Activated B cell treated with CpG ODN at 0.5 μM for 24 hours (primary cell): ENCODE results near the gene NFKBIZ. TPM values are rescaled to one million over a fixed set of nuclear protein-coding genes. Genes with fewer than 3 reads are reported as not detected.

Experiments used
- ATAC-seq: fragments of 200-7000 bp; cut with Tn5 transposase; one replicate; pipeline ENCODE4 v1.10.0; 2021; ENCODE audit warnings: low read depth, mild to moderate bottlenecking, moderate library complexity
- CTCF ChIA-PET: fragments of 350-600 bp; sonication (Branson Sonifier 250); formaldehyde crosslinking; loops from one replicate; lab custom pipeline; 2021; ENCODE audit warnings: antibody characterized with exemption; lab: Charles Lee
- POLR2A ChIA-PET: fragments of 350-600 bp; sonication (Branson Sonifier 250); formaldehyde crosslinking; loops from one replicate; lab custom pipeline; 2021; ENCODE audit warnings: antibody characterized with exemption; lab: Charles Lee
- DNase-seq: peaks from one replicate; pipeline ENCODE4 v3.0.0; 2022
- H3K27ac Mint-ChIP-seq: one replicate; pipeline ENCODE4 v1.8.0; 2020; ENCODE audit warnings: mixed read lengths
- H3K27me3 Mint-ChIP-seq: one replicate; pipeline ENCODE4 v1.8.0; 2021; ENCODE audit warnings: mixed read lengths
- H3K36me3 Mint-ChIP-seq: one replicate; pipeline ENCODE4 v1.8.0; 2021; ENCODE audit warnings: low read depth, mixed read lengths
- H3K4me1 Mint-ChIP-seq: one replicate; pipeline ENCODE4 v1.8.0; 2021; ENCODE audit warnings: mixed read lengths
- H3K4me3 Mint-ChIP-seq: one replicate; pipeline ENCODE4 v1.8.0; 2020; ENCODE audit warnings: mild to moderate bottlenecking, mixed read lengths
- H3K9me3 Mint-ChIP-seq: one replicate; pipeline ENCODE4 v1.8.0; 2020; ENCODE audit warnings: mixed read lengths
- CTCF ChIP-seq: fragments of 200-600 bp; IDR thresholded peaks from one replicate; pipeline ENCODE4 v1.8.0; 2022; ENCODE audit warnings: antibody characterized with exemption, mild to moderate bottlenecking
- intact Hi-C: fragments of 100-400 bp; cut with micrococcal nuclease; formaldehyde crosslinking; loops from one replicate; pipeline ENCODE4 v1.15.1; 2024
- total RNA-seq: library from RNA; stranded (reverse); gene quantifications from 2 replicates; pipeline ENCODE4 v1.2.3, GENCODE V29; 2022

NFKBIZ gene
- 391 and 421 TPM in 2 replicates for total RNA-seq

DNA sequence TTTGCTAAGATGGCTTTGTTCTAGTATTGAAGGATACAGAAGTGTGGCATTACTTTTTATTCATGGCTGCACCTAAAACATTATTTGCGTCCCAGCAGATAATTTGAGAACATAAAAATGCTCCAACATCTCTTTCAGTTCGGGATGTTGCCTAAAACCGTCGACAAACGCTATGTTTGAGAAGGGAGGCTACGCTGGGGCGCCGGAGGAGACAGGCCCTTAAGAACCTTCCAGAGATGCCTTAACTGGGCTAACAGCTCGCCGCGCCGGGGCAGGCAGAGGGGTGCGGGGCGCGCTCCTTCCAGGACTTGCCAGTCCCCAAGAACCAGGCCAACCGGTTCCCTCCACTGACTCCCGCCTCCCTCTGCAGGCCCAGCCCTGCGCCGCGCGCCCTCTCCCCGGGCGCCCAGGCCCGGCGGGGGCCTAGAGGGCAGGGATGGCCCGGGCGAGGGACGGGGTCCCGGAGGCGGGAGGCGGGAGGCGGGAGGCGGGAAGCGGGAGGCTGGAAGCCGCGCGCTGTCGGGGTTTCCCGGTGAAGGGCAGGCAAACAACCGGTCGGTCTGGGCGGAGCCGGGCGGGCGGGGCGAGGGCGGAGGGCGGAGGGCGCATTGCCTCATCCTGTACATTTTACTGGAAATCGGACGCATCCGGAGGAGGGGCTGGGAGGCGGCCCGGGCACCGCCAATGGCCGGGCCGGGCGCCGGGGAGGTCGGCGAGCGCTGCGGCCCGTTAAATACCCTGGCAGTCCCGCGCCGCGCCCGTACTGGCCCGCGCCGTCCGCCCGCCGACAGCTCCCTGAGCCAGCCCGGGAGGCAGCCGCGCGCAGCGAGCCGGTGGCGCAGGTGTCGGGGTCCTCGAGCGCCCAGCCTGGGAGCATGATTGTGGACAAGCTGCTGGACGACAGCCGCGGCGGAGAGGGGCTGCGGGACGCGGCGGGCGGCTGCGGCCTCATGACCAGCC lies at the start of gene NFKBIZ:
Gene NFKBIZ (plus strand): TSS at position 761 of the 960 bp plus-strand sequence. CDS start 115 bp downstream, at position 876.
- peaks cover 63% of the 10 kb centered on the region for H3K4me1 Mint-ChIP-seq
- H3K27me3 Mint-ChIP-seq = no peaks in the 10 kb centered on the region
- peak within 1 kb of the TSS; percentile 98 for H3K4me3 Mint-ChIP-seq
- no peak for TF ChIP-seq CTCF
- H3K27ac Mint-ChIP-seq = peak within 1 kb of the TSS; percentile 96
- no peaks in the 10 kb centered on the region for H3K9me3 Mint-ChIP-seq
- ChIA-PET POLR2A (interaction anchor here (0.6 to 5.9 kb wide), 49 partner anchors 7 to 385 kb away, joined by 3 to 197 read pairs (median 7); partner anchors contain the start of genes CEP97 and NXPE3), CTCF (interaction anchor here (1.2 to 3.6 kb wide), 9 partner anchors 10 to 380 kb away, joined by 3 to 37 read pairs (median 8); no protein-coding TSS in a partner anchor)
- DNase-seq = peak; percentile 87
- ATAC-seq = peak; percentile 82
- intact Hi-C loops = loop anchor here (1.0 kb wide), 6 partner anchors 12 to 376 kb away; partner anchors contain the start of gene RPL24
- peaks cover 74% of the 10 kb centered on the region for H3K36me3 Mint-ChIP-seq

DNA sequence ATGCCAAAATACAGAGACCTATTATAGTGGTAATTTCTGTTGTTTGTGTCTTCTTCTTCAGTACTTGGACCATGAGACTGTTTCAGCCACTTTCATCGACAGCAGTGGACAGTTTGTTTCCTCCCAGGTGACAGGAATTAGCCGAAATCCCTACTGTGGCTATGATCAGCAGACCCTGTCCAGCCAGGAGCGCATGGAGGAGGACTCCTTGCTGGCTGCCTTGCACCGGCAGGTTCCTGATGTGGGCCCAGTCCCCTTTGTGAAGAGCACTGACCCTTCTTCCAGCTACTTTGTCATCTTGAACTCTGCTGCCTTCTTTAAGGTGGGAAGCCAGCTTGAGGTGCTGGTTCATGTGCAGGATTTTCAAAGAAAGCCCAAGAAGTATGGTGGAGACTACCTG lies 48.1 kb upstream of the NFKBIZ start:
- intact Hi-C loops = no loop called here
- ATAC-seq (no peak), DNase-seq (no peak)
- TF ChIP-seq CTCF = no peak
- CTCF ChIA-PET = interaction anchor here (1.0 to 17.3 kb wide), 3 partner anchors 9 to 736 kb away, joined by 3 to 847 read pairs (median 23); no protein-coding TSS in a partner anchor
- H3K9me3 Mint-ChIP-seq = no peaks in the 10 kb centered on the region
- peaks cover 51% of the 10 kb centered on the region for H3K36me3 Mint-ChIP-seq
- H3K4me3 Mint-ChIP-seq = no peak overlapping the region
- no peaks in the 10 kb centered on the region for H3K27me3 Mint-ChIP-seq
- POLR2A ChIA-PET = interaction anchor here (1.3 kb wide), 1 partner anchor 9 kb away, joined by 4 read pairs; no protein-coding TSS in a partner anchor
- H3K27ac Mint-ChIP-seq = no peak overlapping the region
- peaks cover 7% of the 10 kb centered on the region for H3K4me1 Mint-ChIP-seq

GRCh38 chr3:101802179-101802578 lies 47.1 kb upstream of the NFKBIZ start:
- Mint-ChIP-seq H3K9me3 (no peaks in the 10 kb centered on the region), H3K4me1 (peaks cover 4% of the 10 kb centered on the region), H3K36me3 (peaks cover 48% of the 10 kb centered on the region), H3K27me3 (no peaks in the 10 kb centered on the region), H3K4me3 (no peak overlapping the region), H3K27ac (no peak overlapping the region)
- CTCF ChIA-PET = interaction anchor here (0.8 to 17.3 kb wide), 14 partner anchors 9 to 749 kb away, joined by 3 to 847 read pairs (median 4); partner anchors contain the start of gene PCNP
- ATAC-seq = no peak
- no peak for DNase-seq
- POLR2A ChIA-PET = interaction anchor here (1.0 to 2.2 kb wide), 4 partner anchors 10 to 427 kb away, joined by 3 to 9 read pairs (median 4); no protein-coding TSS in a partner anchor
- TF ChIP-seq CTCF = no peak
- intact Hi-C loops = no loop called here

- no peak overlapping the region for H3K4me3 Mint-ChIP-seq
- DNase-seq (no peak), ATAC-seq (peak; percentile 100)
- no peaks in the 10 kb centered on the region for H3K27me3 Mint-ChIP-seq
- H3K9me3 Mint-ChIP-seq = no peaks in the 10 kb centered on the region
- intact Hi-C loops = loop anchor here (1.0 kb wide), 2 partner anchors 108 to 733 kb away; no protein-coding TSS in a partner anchor
- no peak for TF ChIP-seq CTCF
- CTCF ChIA-PET = interaction anchor here (0.7 to 17.3 kb wide), 24 partner anchors 8 to 748 kb away, joined by 3 to 847 read pairs (median 4); partner anchors contain the start of genes CEP97, NXPE3 and PCNP
- peaks cover 47% of the 10 kb centered on the region for H3K36me3 Mint-ChIP-seq
- H3K4me1 Mint-ChIP-seq = peaks cover 7% of the 10 kb centered on the region
- H3K27ac Mint-ChIP-seq = no peak overlapping the region
- POLR2A ChIA-PET = interaction anchor here (1.0 to 2.2 kb wide), 4 partner anchors 24 to 426 kb away, joined by 3 to 9 read pairs (median 4); no protein-coding TSS in a partner anchor
These were observed 46.0 kb upstream of the NFKBIZ start for GRCh38 chr3:101803173-101803782.
